ENCODE measurements around the gene NT5DC3. TPM values are rescaled to one million over a fixed set of nuclear protein-coding genes. Genes with fewer than 3 reads are reported as not detected.
A peak's percentile ranks its signal among the peaks of the same experiment; 100 is the strongest.

The NT5DC3 gene
- total RNA-seq, 1 donor from 2014 or later, result 4.0 TPM

GRCh38 chr12:103864710-103865109 is 23.7 kb upstream of the NT5DC3 start:
- Histone ChIP-seq H3K36me3 (no peaks in the 10 kb centered on the region), H3K4me3 (no peak overlapping the region), H3K27me3 (ENCODE audit: low read depth) (no peaks in the 10 kb centered on the region), H3K9me3 (no peaks in the 10 kb centered on the region), H3K4me1 (peaks cover 7% of the 10 kb centered on the region), H3K27ac (no peak overlapping the region)
- intact Hi-C loops (cut with DNase I), result no loop called here
- TF ChIP-seq CTCF (IDR thresholded peaks at IDR 0.05), result no peak
- ATAC-seq (no peak), DNase-seq (no peak)

- Histone ChIP-seq H3K4me1 (peaks cover 7% of the 10 kb centered on the region), H3K27ac (no peak overlapping the region), H3K36me3 (no peaks in the 10 kb centered on the region), H3K27me3 (ENCODE audit: low read depth) (no peaks in the 10 kb centered on the region), H3K4me3 (no peak overlapping the region), H3K9me3 (no peaks in the 10 kb centered on the region)
- ATAC-seq (peak; percentile 64 to 73), DNase-seq (no peak)
- intact Hi-C loops (cut with DNase I), result no loop called here
- no peak for TF ChIP-seq CTCF (IDR thresholded peaks at IDR 0.05)
Measured at GRCh38 chr12:103858953-103859601, 18.0 kb upstream of the NT5DC3 start.

GRCh38 chr12:103858335-103858734 is 17.3 kb upstream of the NT5DC3 start:
- Histone ChIP-seq H3K36me3 (no peaks in the 10 kb centered on the region), H3K4me3 (no peak overlapping the region), H3K4me1 (peaks cover 7% of the 10 kb centered on the region), H3K9me3 (no peaks in the 10 kb centered on the region), H3K27me3 (ENCODE audit: low read depth) (no peaks in the 10 kb centered on the region), H3K27ac (no peak overlapping the region)
- DNase-seq (no peak), ATAC-seq (no peak)
- intact Hi-C loops (cut with DNase I), result no loop called here
- no peak for TF ChIP-seq CTCF (IDR thresholded peaks at IDR 0.05)

- no peak for TF ChIP-seq CTCF (IDR thresholded peaks at IDR 0.05)
- Histone ChIP-seq H3K9me3 (no peaks in the 10 kb centered on the region), H3K27me3 (ENCODE audit: low read depth) (no peaks in the 10 kb centered on the region), H3K27ac (no peak overlapping the region), H3K4me3 (no peak overlapping the region), H3K4me1 (peaks cover 7% of the 10 kb centered on the region), H3K36me3 (no peaks in the 10 kb centered on the region)
- no peak for ATAC-seq
- no peak for DNase-seq
- intact Hi-C loops (cut with DNase I), result no loop called here
Measured at GRCh38 chr12:103857164-103857563, 16.1 kb upstream of the NT5DC3 start.

GRCh38 chr12:103855896-103856657 is 15.0 kb upstream of the NT5DC3 start:
- TF ChIP-seq CTCF (IDR thresholded peaks at IDR 0.05), result no peak
- no peak for DNase-seq
- Histone ChIP-seq H3K4me3 (no peak overlapping the region), H3K4me1 (peaks cover 5% of the 10 kb centered on the region), H3K27ac (no peak overlapping the region), H3K36me3 (no peaks in the 10 kb centered on the region), H3K9me3 (no peaks in the 10 kb centered on the region), H3K27me3 (ENCODE audit: low read depth) (no peaks in the 10 kb centered on the region)
- ATAC-seq, result no peak
- intact Hi-C loops (cut with DNase I), result no loop called here
